Sigmoid colon (tissue), 7 donors: ENCODE results near the gene ARID2. TPM values are rescaled to one million over a fixed set of nuclear protein-coding genes. Genes with fewer than 3 reads are reported as not detected.

Experiments
- DNase-seq: peaks from one replicate; pipeline ENCODE4 v3.0.0-alpha.2; 2019
- H3K27ac ChIP-seq, 4 donors: fragments of 200-600 bp; sonication (generic); one replicate each; pipeline ENCODE4 v1.5.1; 2016 to 2019; ENCODE audit warnings: mild to moderate bottlenecking in 1 of 4
- H3K27me3 ChIP-seq, 3 donors: fragments of 200-600 bp; sonication (generic); one replicate each; pipeline ENCODE4 v1.5.1; 2019; ENCODE audit warnings: mild to moderate bottlenecking in 1 of 3
- H3K36me3 ChIP-seq, 4 donors: fragments of 200-600 bp; sonication (generic); one replicate each; pipeline ENCODE4 v1.5.1; 2016 to 2019
- H3K4me1 ChIP-seq, 4 donors: fragments of 200-600 bp; sonication (generic); one replicate each; pipeline ENCODE4 v1.5.1; 2017 to 2019
- H3K4me3 ChIP-seq, 4 donors: fragments of 200-600 bp; sonication (generic); one replicate each; pipeline ENCODE4 v1.5.1; 2017 to 2019; ENCODE audit warnings: mild to moderate bottlenecking in 2 of 4, moderate library complexity in 1 of 4
- H3K9me3 ChIP-seq, 4 donors: fragments of 200-600 bp in 3 of 4; sonication (generic) in 3 of 4; one replicate each; pipeline versions ENCODE4 v1.5.1 to v1.6.1; 2013 to 2019
- CTCF ChIP-seq, 4 experiments: fragments of 450-650 bp in 3 of 4; fragments of 200-600 bp in 1 of 4; IDR thresholded peaks; one replicate each; pipeline ENCODE4 v1.5.1; 2016 to 2019; ENCODE audit warnings: antibody characterized with exemption in 4 of 4, mild to moderate bottlenecking in 3 of 4, moderate library complexity in 2 of 4
- EP300 ChIP-seq, 4 donors: sonication (generic); formaldehyde crosslinking; IDR thresholded peaks; one replicate each; pipeline ENCODE4 v1.6.1; 2017; ENCODE audit warnings: antibody characterized with exemption in 4 of 4
- POLR2A ChIP-seq, 2 donors: fragments of 450-650 bp; IDR thresholded peaks; one replicate each; pipeline ENCODE4 v1.6.1; 2016; ENCODE audit warnings: antibody characterized with exemption in 2 of 2, mild to moderate bottlenecking in 2 of 2, moderate library complexity in 2 of 2
- POLR2AphosphoS5 ChIP-seq, 4 donors: sonication (generic); formaldehyde crosslinking; IDR thresholded peaks; one replicate each; pipeline ENCODE4 v1.6.1; 2017; ENCODE audit warnings: antibody characterized with exemption in 4 of 4
- WGBS, 2 donors: extraction: QIAGEN DNeasy Blood & Tissue Kit; methylation state at CpG; one replicate each; pipeline ENCODE4 v1.1.7; 2013; 5-methylcytosine and 5-hydroxymethylcytosine counted together
- intact Hi-C: fragments of 100-400 bp; cut with DNase I; formaldehyde crosslinking; loops from one replicate; pipeline ENCODE4 v1.15.1; 2023
- polyA plus RNA-seq, 3 donors: library from polyadenylated mRNA; stranded (reverse); fragments of 200-250 nt; gene quantifications; one replicate each; pipeline ENCODE4 v1.2.3, GENCODE V29; 2013
- total RNA-seq, 4 donors: library from RNA; depleted of rRNA; stranded (reverse); fragments of >200 nt; gene quantifications; one replicate each; pipeline ENCODE4 v1.1.0, GENCODE V29; 2016
- donor health status: healthy with polysubstance abuse.
- donor health status: Bipolar disorder and iron deficiency.
- donor health status: healthy.

The ARID2 gene
- total and polyA plus RNA-seq, 7 donors, result 3.2 to 42.4 (median 31.0) TPM

- H3K36me3 ChIP-seq, result peaks cover 0 to 20% (median 10%) of the 10 kb centered on the region in 4 donors
- H3K9me3 ChIP-seq, result no peaks in the 10 kb centered on the region
- DNase-seq, result no peak
- no peaks in the 10 kb centered on the region for H3K27me3 ChIP-seq
- TF ChIP-seq CTCF (IDR thresholded peaks at IDR 0.05) (no peak), POLR2A (IDR thresholded peaks at IDR 0.05) (no peak), POLR2AphosphoS5 (IDR thresholded peaks at IDR 0.05) (no peak), EP300 (IDR thresholded peaks at IDR 0.05) (no peak)
- intact Hi-C loops, result no loop called here
- WGBS, 2 donors, result 96 to 98% methylated on average over 1 of the region's 1 CpG
- H3K4me3 ChIP-seq, result no peak overlapping the region
- no peak overlapping the region for H3K27ac ChIP-seq
- H3K4me1 ChIP-seq, result no peaks in the 10 kb centered on the region
Observed at GRCh38 chr12:45834809-45835208, 105.3 kb downstream of the ARID2 start.

GRCh38 chr12:45839917-45840316 is 110.4 kb downstream of the ARID2 start:
- TF ChIP-seq POLR2AphosphoS5 (IDR thresholded peaks at IDR 0.05) (no peak), EP300 (IDR thresholded peaks at IDR 0.05) (no peak), CTCF (IDR thresholded peaks at IDR 0.05) (no peak), POLR2A (IDR thresholded peaks at IDR 0.05) (no peak)
- 95 to 96% methylated on average over 1 of the region's 1 CpG for WGBS, 2 donors

GRCh38 chr12:45849289-45849688 is 119.8 kb downstream of the ARID2 start:
- 80 to 90% methylated on average over 3 of the region's 3 CpGs for WGBS, 2 donors
- Histone ChIP-seq H3K27ac (no peak overlapping the region), H3K4me1 (peaks cover 0 to 12% (median 0%) of the 10 kb centered on the region in 4 donors), H3K4me3 (no peak overlapping the region), H3K9me3 (no peaks in the 10 kb centered on the region), H3K27me3 (no peaks in the 10 kb centered on the region), H3K36me3 (peaks cover 9 to 60% (median 23%) of the 10 kb centered on the region in 4 donors)
- intact Hi-C loops, result no loop called here
- TF ChIP-seq POLR2A (IDR thresholded peaks at IDR 0.05) (no peak), EP300 (IDR thresholded peaks at IDR 0.05) (no peak), CTCF (IDR thresholded peaks at IDR 0.05) (no peak), POLR2AphosphoS5 (IDR thresholded peaks at IDR 0.05) (no peak)
- DNase-seq, result no peak

More at GRCh38 chr12:45839917-45840316, 110.4 kb downstream of the ARID2 start:
- no peak for DNase-seq
- no peak overlapping the region for H3K27ac ChIP-seq
- no peaks in the 10 kb centered on the region for H3K9me3 ChIP-seq
- H3K4me1 ChIP-seq, result no peaks in the 10 kb centered on the region
- no peak overlapping the region for H3K4me3 ChIP-seq
- peaks cover 0 to 58% (median 16%) of the 10 kb centered on the region in 4 donors for H3K36me3 ChIP-seq
- no peaks in the 10 kb centered on the region for H3K27me3 ChIP-seq
- intact Hi-C loops, result no loop called here

GRCh38 chr12:45850302-45850701 is 120.8 kb downstream of the ARID2 start:
- DNase-seq, result no peak
- intact Hi-C loops, result no loop called here

More at GRCh38 chr12:45850302-45850701, 120.8 kb downstream of the ARID2 start:
- H3K4me1 ChIP-seq, result peaks cover 0 to 18% (median 2%) of the 10 kb centered on the region in 4 donors
- TF ChIP-seq CTCF (IDR thresholded peaks at IDR 0.05) (no peak), POLR2A (IDR thresholded peaks at IDR 0.05) (no peak), POLR2AphosphoS5 (IDR thresholded peaks at IDR 0.05) (no peak), EP300 (IDR thresholded peaks at IDR 0.05) (no peak)
- no peaks in the 10 kb centered on the region for H3K27me3 ChIP-seq
- H3K27ac ChIP-seq, result no peak overlapping the region
- H3K4me3 ChIP-seq, result no peak overlapping the region
- H3K9me3 ChIP-seq, result no peaks in the 10 kb centered on the region
- H3K36me3 ChIP-seq, result peaks cover 9 to 55% (median 23%) of the 10 kb centered on the region in 4 donors
